Measurements from ENCODE around the gene NUDT22.

DNA sequence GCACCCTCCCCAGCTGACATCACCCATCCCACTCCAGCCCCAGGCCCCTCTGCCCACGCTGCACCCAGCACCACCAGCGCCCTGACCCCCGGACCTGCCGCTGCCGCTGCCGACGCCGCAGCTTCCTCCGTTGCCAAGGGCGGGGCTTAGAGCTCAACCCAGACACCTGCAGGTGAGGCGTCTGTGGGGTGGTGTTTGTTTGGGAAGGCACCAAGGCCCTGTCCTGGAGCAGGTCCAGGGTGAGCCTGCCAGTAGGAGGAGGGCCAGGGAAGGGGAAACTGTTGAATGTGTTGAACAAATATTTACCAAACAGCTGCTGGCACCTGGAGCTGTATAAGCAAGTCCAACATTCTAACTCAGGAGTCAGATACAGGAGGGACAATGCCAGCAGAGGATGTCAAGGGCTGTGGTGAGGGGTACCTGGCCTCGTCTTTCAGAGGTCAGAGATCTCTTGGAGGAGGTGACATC lies 11.4 kb downstream of the NUDT22 start:
- no peak for TF ChIP-seq POLR2A (IDR thresholded peaks at IDR 0.05)
- TF ChIP-seq, protein P1, sequence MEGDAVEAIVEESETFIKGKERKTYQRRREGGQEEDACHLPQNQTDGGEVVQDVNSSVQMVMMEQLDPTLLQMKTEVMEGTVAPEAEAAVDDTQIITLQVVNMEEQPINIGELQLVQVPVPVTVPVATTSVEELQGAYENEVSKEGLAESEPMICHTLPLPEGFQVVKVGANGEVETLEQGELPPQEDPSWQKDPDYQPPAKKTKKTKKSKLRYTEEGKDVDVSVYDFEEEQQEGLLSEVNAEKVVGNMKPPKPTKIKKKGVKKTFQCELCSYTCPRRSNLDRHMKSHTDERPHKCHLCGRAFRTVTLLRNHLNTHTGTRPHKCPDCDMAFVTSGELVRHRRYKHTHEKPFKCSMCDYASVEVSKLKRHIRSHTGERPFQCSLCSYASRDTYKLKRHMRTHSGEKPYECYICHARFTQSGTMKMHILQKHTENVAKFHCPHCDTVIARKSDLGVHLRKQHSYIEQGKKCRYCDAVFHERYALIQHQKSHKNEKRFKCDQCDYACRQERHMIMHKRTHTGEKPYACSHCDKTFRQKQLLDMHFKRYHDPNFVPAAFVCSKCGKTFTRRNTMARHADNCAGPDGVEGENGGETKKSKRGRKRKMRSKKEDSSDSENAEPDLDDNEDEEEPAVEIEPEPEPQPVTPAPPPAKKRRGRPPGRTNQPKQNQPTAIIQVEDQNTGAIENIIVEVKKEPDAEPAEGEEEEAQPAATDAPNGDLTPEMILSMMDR (IDR thresholded peaks at IDR 0.05), result no peak
